Gastroesophageal sphincter (tissue), 4 donors: ENCODE data around the gene DMD. TPM values are rescaled to one million over a fixed set of nuclear protein-coding genes. Genes with fewer than 3 reads are reported as not detected.
"Not testable (repeated sequence)": the region's sequence is repeated elsewhere in the genome, so short reads cannot be mapped to it uniquely, and the experiment has no call there.

Source experiments
- ATAC-seq: fragments of 150-250 bp; one replicate; pipeline ENCODE4 v1.9.1; 2016; ENCODE audit warnings: mild to moderate bottlenecking, moderate library complexity
- H3K27ac ChIP-seq, 4 donors: fragments of 200-600 bp; sonication (generic) in 3 of 4; 1 replicate in 3 of 4; 2 replicates in 1 of 4; pipeline ENCODE4 v1.5.1; 2016 to 2019
- H3K27me3 ChIP-seq: fragments of 200-600 bp; sonication (generic); one replicate; pipeline ENCODE4 v1.5.1; 2019
- H3K36me3 ChIP-seq, 2 donors: fragments of 200-600 bp; sonication (generic); one replicate each; pipeline ENCODE4 v1.5.1; 2019; ENCODE audit warnings: control low read depth in 1 of 2
- H3K4me1 ChIP-seq, 3 donors: fragments of 200-600 bp; sonication (generic); 1 replicate in 2 of 3; 2 replicates in 1 of 3; pipeline ENCODE4 v1.5.1; 2016 to 2019; ENCODE audit warnings: control low read depth in 2 of 3
- H3K4me3 ChIP-seq, 2 donors: fragments of 200-600 bp; sonication (generic); one replicate each; pipeline ENCODE4 v1.5.1; 2019; ENCODE audit warnings: mild to moderate bottlenecking in 1 of 2, moderate library complexity in 1 of 2
- H3K9me3 ChIP-seq, 3 donors: fragments of 200-600 bp; sonication (generic); one replicate each; pipeline ENCODE4 v1.5.1; 2017 to 2019; ENCODE audit warnings: control low read depth in 2 of 3
- EP300 ChIP-seq: sonication (generic); formaldehyde crosslinking; IDR thresholded peaks from one replicate; pipeline ENCODE4 v1.6.1; 2017; ENCODE audit warnings: antibody characterized with exemption, mild to moderate bottlenecking
- POLR2A ChIP-seq, 2 donors: fragments of 450-650 bp; IDR thresholded peaks; one replicate each; pipeline ENCODE4 v1.6.1; 2017; ENCODE audit warnings: antibody characterized with exemption in 2 of 2, mild to moderate bottlenecking in 2 of 2, moderate library complexity in 1 of 2
- POLR2AphosphoS5 ChIP-seq: sonication (generic); formaldehyde crosslinking; IDR thresholded peaks from one replicate; pipeline ENCODE4 v1.6.1; 2017; ENCODE audit warnings: antibody characterized with exemption
- WGBS, 2 donors: methylation state at CpG; one replicate each; pipeline ENCODE4 v1.1.5; 2018; ENCODE audit warnings: low coverage in 1 of 2; 5-methylcytosine and 5-hydroxymethylcytosine counted together
- total RNA-seq, 4 donors: library from RNA; depleted of rRNA; stranded (reverse); fragments of >200 nt; gene quantifications; one replicate each; pipeline ENCODE4 v1.1.0, GENCODE V29; 2016
- TF ChIP-seq, protein P1 (sequence below), 4 experiments: fragments of 200-600 bp in 2 of 4; fragments of 450-650 bp in 2 of 4; sonication (generic) in 1 of 4; IDR thresholded peaks; one replicate each; pipeline ENCODE4 v1.5.1; 2017 to 2019; ENCODE audit warnings: antibody characterized with exemption in 4 of 4, mild to moderate bottlenecking in 2 of 4, moderate library complexity in 2 of 4

The DMD gene
- total RNA-seq, 4 donors from 2014 or later, result 111 to 225 (median 183) TPM

DNA sequence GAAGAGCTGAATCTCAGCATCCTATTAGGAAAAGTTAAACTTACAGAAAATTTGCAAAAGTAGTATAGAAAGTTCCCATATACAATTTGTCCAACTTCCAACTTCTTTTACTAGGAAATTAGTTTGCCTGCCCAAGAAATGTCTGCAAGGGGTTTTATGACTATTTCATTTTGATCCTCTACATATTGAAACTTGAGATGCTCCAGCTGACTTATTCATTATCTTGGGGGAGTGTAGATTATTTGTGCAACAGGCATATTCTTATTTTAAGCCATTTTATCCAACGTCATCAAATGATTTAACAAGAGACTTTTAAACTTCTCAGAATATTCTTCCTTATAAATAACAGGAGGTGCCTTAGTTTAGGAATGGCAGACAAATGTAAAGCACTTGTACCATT lies 1822.4 kb downstream of the DMD start:
- TF ChIP-seq POLR2A (IDR thresholded peaks at IDR 0.05) (no peak), EP300 (no peak), POLR2AphosphoS5 (no peak)
- TF ChIP-seq, protein P1, sequence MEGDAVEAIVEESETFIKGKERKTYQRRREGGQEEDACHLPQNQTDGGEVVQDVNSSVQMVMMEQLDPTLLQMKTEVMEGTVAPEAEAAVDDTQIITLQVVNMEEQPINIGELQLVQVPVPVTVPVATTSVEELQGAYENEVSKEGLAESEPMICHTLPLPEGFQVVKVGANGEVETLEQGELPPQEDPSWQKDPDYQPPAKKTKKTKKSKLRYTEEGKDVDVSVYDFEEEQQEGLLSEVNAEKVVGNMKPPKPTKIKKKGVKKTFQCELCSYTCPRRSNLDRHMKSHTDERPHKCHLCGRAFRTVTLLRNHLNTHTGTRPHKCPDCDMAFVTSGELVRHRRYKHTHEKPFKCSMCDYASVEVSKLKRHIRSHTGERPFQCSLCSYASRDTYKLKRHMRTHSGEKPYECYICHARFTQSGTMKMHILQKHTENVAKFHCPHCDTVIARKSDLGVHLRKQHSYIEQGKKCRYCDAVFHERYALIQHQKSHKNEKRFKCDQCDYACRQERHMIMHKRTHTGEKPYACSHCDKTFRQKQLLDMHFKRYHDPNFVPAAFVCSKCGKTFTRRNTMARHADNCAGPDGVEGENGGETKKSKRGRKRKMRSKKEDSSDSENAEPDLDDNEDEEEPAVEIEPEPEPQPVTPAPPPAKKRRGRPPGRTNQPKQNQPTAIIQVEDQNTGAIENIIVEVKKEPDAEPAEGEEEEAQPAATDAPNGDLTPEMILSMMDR (IDR thresholded peaks at IDR 0.05), result no peak
- Histone ChIP-seq H3K27me3 (no peaks in the 10 kb centered on the region), H3K9me3 (no peaks in the 10 kb centered on the region), H3K4me3 (no peak overlapping the region), H3K36me3 (no peaks in the 10 kb centered on the region), H3K27ac (no peak overlapping the region), H3K4me1 (no peaks in the 10 kb centered on the region)
- 40 to 63% methylated on average over 1 of the region's 1 CpG for WGBS, 2 donors
- no peak for ATAC-seq

DNA sequence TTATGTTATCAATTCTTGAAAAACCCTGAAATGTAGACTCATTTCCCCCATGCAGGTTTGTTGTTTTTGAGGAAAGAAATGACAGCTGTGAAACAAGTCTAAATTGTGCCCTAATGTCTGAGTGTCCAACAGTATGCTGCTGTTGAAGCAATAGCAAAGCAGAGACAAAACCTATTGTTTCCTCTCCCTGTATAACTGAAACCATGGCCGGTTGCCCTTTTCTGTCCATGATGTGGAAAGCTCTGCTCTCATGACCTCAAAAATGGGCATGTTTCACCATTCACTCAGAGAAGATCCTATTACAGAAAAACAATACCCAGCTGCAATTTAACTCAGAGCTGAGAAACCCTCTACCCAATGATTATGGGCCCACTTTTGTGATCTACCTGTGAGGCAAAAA lies 1826.9 kb downstream of the DMD start:
- no peaks in the 10 kb centered on the region for H3K27me3 ChIP-seq
- no peaks in the 10 kb centered on the region for H3K36me3 ChIP-seq
- TF ChIP-seq POLR2AphosphoS5 (no peak), POLR2A (IDR thresholded peaks at IDR 0.05) (no peak), EP300 (no peak)
- TF ChIP-seq, protein P1 (IDR thresholded peaks at IDR 0.05), result no peak
- 80% methylated on average over 1 of the region's 1 CpG; no CpG with 5 or more reads in 1 of the 2 donors for WGBS, 2 donors
- ATAC-seq, result no peak
- no peak overlapping the region for H3K4me3 ChIP-seq
- no peaks in the 10 kb centered on the region for H3K9me3 ChIP-seq
- H3K4me1 ChIP-seq, result no peaks in the 10 kb centered on the region
- no peak overlapping the region for H3K27ac ChIP-seq

DNA sequence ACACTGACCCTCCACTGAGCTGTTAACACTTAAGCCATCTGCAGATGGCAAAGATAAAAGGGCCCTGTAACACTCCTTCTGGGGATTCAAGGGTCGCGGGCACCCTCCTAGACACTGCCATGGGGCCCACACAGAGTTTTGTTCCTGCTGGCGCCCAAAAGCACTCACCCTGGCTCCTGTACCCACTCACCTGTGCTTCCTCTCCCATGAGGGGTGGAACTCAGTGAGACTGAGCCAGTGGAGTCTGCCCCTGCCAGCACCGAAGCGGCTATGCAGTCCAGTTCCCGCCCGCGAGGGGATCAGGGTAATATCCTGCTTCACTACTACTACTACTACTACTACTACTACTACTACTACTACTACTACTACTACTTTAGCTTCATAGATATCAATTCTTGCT lies 1827.4 kb downstream of the DMD start:
- Histone ChIP-seq H3K9me3 (no peaks in the 10 kb centered on the region), H3K27me3 (no peaks in the 10 kb centered on the region), H3K27ac (no peak overlapping the region), H3K4me3 (no peak overlapping the region), H3K36me3 (no peaks in the 10 kb centered on the region), H3K4me1 (no peaks in the 10 kb centered on the region)
- no peak for TF ChIP-seq POLR2A (IDR thresholded peaks at IDR 0.05)
- no peak for TF ChIP-seq POLR2AphosphoS5
- TF ChIP-seq, protein P1 (IDR thresholded peaks at IDR 0.05), result no peak
- TF ChIP-seq EP300, result no peak
- ATAC-seq, result no peak
- WGBS, 2 donors, result 100% methylated on average over 1 of the region's 8 CpGs

DNA sequence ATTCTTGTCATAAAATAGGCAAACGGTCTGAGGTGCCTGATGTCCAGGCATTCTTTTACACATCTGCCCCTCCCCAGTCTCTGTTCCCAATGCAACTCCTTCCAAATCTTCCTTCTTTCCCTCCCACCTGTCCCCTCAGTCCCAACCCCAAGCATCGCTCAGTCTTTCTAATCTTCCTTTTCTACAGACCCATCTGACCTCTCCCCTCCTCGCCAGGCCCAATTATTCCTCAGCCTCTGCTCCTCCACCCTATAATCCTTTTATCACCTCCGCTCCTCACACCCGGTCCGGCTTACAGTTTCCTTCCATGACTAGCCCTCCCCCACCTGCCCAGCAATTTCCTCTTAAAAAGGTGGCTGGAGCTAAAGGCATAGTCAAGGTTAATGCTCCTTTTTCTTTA lies 1832.4 kb downstream of the DMD start:
- H3K4me3 ChIP-seq, ATAC-seq, H3K27ac ChIP-seq, H3K36me3 ChIP-seq, H3K27me3 ChIP-seq, H3K9me3 ChIP-seq, H3K4me1 ChIP-seq: not testable (repeated sequence)
- 80 to 84% methylated on average over 1 to 6 of the region's 6 CpGs for WGBS, 2 donors

DNA sequence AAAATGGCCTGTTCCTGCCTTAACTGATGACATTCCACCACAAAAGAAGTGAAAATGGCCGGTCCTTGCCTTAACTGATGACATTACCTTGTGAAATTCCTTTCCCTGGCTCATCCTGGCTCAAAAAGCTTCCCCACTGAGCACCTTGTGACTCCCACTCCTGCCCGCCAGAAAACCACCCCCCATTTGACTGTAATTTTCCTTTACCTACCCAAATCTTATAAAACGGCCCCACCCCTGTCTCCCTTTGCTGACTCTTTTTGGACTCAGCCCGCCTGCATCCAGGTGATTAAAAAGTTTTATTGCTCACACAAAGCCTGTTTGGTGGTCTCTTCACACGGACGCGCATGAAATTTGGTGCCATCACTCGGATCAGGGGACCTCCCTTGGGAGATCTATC lies 1833.5 kb downstream of the DMD start:
- H3K4me1 ChIP-seq, H3K4me3 ChIP-seq, H3K27ac ChIP-seq, ATAC-seq, H3K36me3 ChIP-seq, H3K27me3 ChIP-seq, H3K9me3 ChIP-seq: not testable (repeated sequence)
- 76 to 83% methylated on average over 7 of the region's 8 CpGs for WGBS, 2 donors

DNA sequence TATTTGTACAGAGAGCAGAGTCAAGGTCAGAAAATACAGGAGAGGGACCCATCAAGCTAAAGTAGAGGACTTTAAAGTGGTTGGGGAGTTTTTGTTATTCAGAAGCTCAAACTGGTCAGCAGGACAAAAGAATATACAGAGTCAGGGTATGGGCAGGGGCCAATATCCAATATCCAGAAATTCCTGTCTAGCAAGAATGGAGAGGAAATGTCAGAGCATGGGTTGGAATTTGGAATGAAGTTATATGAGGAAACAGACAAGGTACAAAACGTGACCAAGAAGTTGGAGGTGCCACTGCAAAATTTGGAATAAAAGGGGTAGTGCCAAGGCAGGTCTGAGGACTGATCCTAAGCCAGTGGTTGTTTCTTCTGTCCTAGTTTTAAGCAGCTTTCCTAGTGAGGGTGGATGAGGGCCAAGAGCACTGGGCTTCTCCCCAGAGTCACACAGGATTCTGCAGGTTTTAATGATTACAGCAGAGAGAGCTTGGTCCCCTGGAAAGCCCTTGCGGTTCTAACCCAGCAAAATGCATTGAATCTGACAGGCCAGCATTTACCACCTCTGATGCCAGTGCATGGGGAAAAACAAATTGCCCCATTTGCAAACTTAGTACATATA lies 1834.8 kb downstream of the DMD start:
- H3K27me3 ChIP-seq, result no peaks in the 10 kb centered on the region
- H3K36me3 ChIP-seq, result no peaks in the 10 kb centered on the region
- H3K27ac ChIP-seq, result no peak overlapping the region
- no peaks in the 10 kb centered on the region for H3K9me3 ChIP-seq
- no peak for TF ChIP-seq EP300
- TF ChIP-seq, protein P1 (IDR thresholded peaks at IDR 0.05), result no peak
- no peak for TF ChIP-seq POLR2A (IDR thresholded peaks at IDR 0.05)
- TF ChIP-seq POLR2AphosphoS5, result no peak
- H3K4me3 ChIP-seq, result no peak overlapping the region
- no peak for ATAC-seq
- 33% methylated on average over 2 of the region's 2 CpGs; no CpG with 5 or more reads in 1 of the 2 donors for WGBS, 2 donors
- H3K4me1 ChIP-seq, result no peaks in the 10 kb centered on the region
